SK-N-SH (cell line): ENCODE data around the gene FNDC3B. TPM values are rescaled to one million over a fixed set of nuclear protein-coding genes. Genes with fewer than 3 reads are reported as not detected.

Experiments used
- CTCF ChIA-PET: fragments of 300-600, 350-600 bp; formaldehyde crosslinking; extraction: SDS; loops from one replicate; lab custom pipeline; 2021; lab: Yijun Ruan, JAX
- POLR2A ChIA-PET: fragments of 350-600 bp; sonication (Branson Sonifier 250); formaldehyde crosslinking; extraction: SDS; loops from one replicate; lab custom pipeline; 2020; ENCODE audit warnings: antibody characterized with exemption, inconsistent platforms; lab: Yijun Ruan, JAX
- DNase-seq: peaks from one replicate; pipeline ENCODE4 v3.0.0; 2012
- H2AFZ ChIP-seq: fragments of 200-600 bp; sonication (generic); 2 replicates; pipeline ENCODE4 v1.8.1; 2016; ENCODE audit warnings: antibody characterized with exemption, mild to moderate bottlenecking, low read depth
- H3F3A ChIP-seq: fragments of 200-600 bp; sonication (generic); replicated peaks from 2 replicates; pipeline ENCODE3; 2016; ENCODE audit warnings: antibody characterized with exemption, mild to moderate bottlenecking; ENCODE audit not compliant: insufficient read depth
- H3K27ac ChIP-seq, 2 experiments: fragments of 200-500 bp in 1 of 2; fragments of 200-600 bp in 1 of 2; sonication (Bioruptor generic) in 1 of 2; sonication (generic), shearing (Covaris generic) in 1 of 2; 2 replicates each; pipeline versions ENCODE4 v1.5.1 to v1.6.1; 2014 to 2016; ENCODE audit warnings: low read depth in 2 of 2, inconsistent platforms in 1 of 2, low read length in 1 of 2, mild to moderate bottlenecking in 1 of 2, mixed read lengths in 1 of 2
- H3K27me3 ChIP-seq: fragments of 200-600 bp; sonication (generic), shearing (Covaris generic); 2 replicates; pipeline ENCODE4 v1.6.1; 2016; ENCODE audit warnings: mixed run types; ENCODE audit not compliant: insufficient read depth
- H3K36me3 ChIP-seq, 2 experiments: fragments of 200-500 bp in 1 of 2; fragments of 200-600 bp in 1 of 2; sonication (Bioruptor generic) in 1 of 2; sonication (generic) in 1 of 2; replicated peaks in 1 of 2; 2 replicates each; pipeline versions ENCODE3 to v1.5.1; 2014 to 2016; ENCODE audit warnings: low read length in 1 of 2, mild to moderate bottlenecking in 1 of 2; ENCODE audit not compliant: insufficient read depth in 2 of 2, control insufficient read depth in 1 of 2
- H3K4me1 ChIP-seq, 2 experiments: fragments of 200-500 bp in 1 of 2; fragments of 200-600 bp in 1 of 2; sonication (Bioruptor generic) in 1 of 2; sonication (generic), shearing (Covaris generic) in 1 of 2; 2 replicates each; pipeline versions ENCODE4 v1.5.1 to v1.6.1; 2014 to 2016; ENCODE audit warnings: low read depth in 1 of 2, low read length in 1 of 2, mixed run types in 1 of 2; ENCODE audit not compliant: insufficient read depth in 2 of 2, control insufficient read depth in 1 of 2
- H3K4me2 ChIP-seq: fragments of 200-600 bp; sonication (generic), shearing (Covaris generic); 2 replicates; pipeline ENCODE4 v1.6.1; 2017; ENCODE audit warnings: mixed run types
- H3K4me3 ChIP-seq, 2 experiments: fragments of 200-500 bp in 1 of 2; fragments of 200-600 bp in 1 of 2; sonication (Bioruptor generic) in 1 of 2; sonication (generic), shearing (Covaris generic) in 1 of 2; 2 replicates each; pipeline versions ENCODE4 v1.5.1 to v1.8.1; 2014 to 2016; ENCODE audit warnings: low read depth in 2 of 2, inconsistent platforms in 1 of 2, low read length in 1 of 2, mild to moderate bottlenecking in 1 of 2, mixed read lengths in 1 of 2, moderate library complexity in 1 of 2
- H3K79me2 ChIP-seq: fragments of 200-600 bp; sonication (generic); 2 replicates; pipeline ENCODE4 v1.8.1; 2017; ENCODE audit warnings: mild to moderate bottlenecking; ENCODE audit not compliant: insufficient read depth
- H3K9ac ChIP-seq: fragments of 200-600 bp; sonication (generic); 2 replicates; pipeline ENCODE4 v1.6.1; 2017; ENCODE audit warnings: mixed run types
- H3K9me2 ChIP-seq: fragments of 200-600 bp; sonication (generic); 2 replicates; pipeline ENCODE4 v1.6.1; 2017; ENCODE audit warnings: mixed run types
- H3K9me3 ChIP-seq: fragments of 200-600 bp; sonication (generic); 2 replicates; pipeline ENCODE4 v1.6.1; 2017; ENCODE audit warnings: mixed run types, mild to moderate bottlenecking, moderate library complexity
- H4K20me1 ChIP-seq: fragments of 200-600 bp; sonication (generic); 2 replicates; pipeline ENCODE4 v1.6.1; 2017; ENCODE audit warnings: mild to moderate bottlenecking, mixed run types; ENCODE audit not compliant: insufficient read depth
- CHD2 ChIP-seq: fragments of 150-350 bp; IDR thresholded peaks from 2 replicates; pipeline ENCODE4 v1.6.1; 2018; ENCODE audit warnings: low read length; ENCODE audit not compliant: partially characterized antibody
- CTCF ChIP-seq: fragments of 200-600 bp; sonication (generic); IDR thresholded peaks from 2 replicates; pipeline ENCODE4 v1.6.1; 2017; ENCODE audit warnings: antibody characterized with exemption, mild to moderate bottlenecking, moderate library complexity
- EP300 ChIP-seq, 2 experiments: IDR thresholded peaks; 2 replicates each; pipeline versions ENCODE4 v1.4.0 to v1.6.1; 2012; ENCODE audit warnings: borderline replicate concordance in 1 of 2, low read depth in 1 of 2, low read length in 1 of 2
- EZH2phosphoT487 ChIP-seq: fragments of 200-600 bp; sonication (generic); IDR thresholded peaks from 2 replicates; pipeline ENCODE4 v1.6.1; 2017; ENCODE audit warnings: low read depth, mixed run types, mild to moderate bottlenecking, antibody characterized with exemption, moderate library complexity, borderline replicate concordance
- FOSL2 ChIP-seq: IDR thresholded peaks from 2 replicates; pipeline ENCODE4 v1.4.0; 2012; ENCODE audit warnings: low read depth, mild to moderate bottlenecking, moderate library complexity, borderline replicate concordance
- FOXJ3 ChIP-seq: sonication (generic); formaldehyde crosslinking; IDR thresholded peaks from 2 replicates; pipeline ENCODE4 v1.5.1; 2020; ENCODE audit warnings: mild to moderate bottlenecking, missing genetic modification reagents
- FOXM1 ChIP-seq: IDR thresholded peaks from 2 replicates; pipeline ENCODE4 v1.4.0; 2012; ENCODE audit warnings: low read depth, mild to moderate bottlenecking
- GATA2 ChIP-seq: sonication (generic); formaldehyde crosslinking; IDR thresholded peaks from 2 replicates; pipeline ENCODE4 v1.5.0; 2020; ENCODE audit warnings: mild to moderate bottlenecking, missing genetic modification reagents
- IRF3 ChIP-seq: fragments of 150-350 bp; IDR thresholded peaks from 2 replicates; pipeline ENCODE4 v1.6.1; 2016; ENCODE audit warnings: mild to moderate bottlenecking, low read depth, low read length
- JUND ChIP-seq: IDR thresholded peaks from 2 replicates; pipeline ENCODE4 v1.4.0; 2012
- MXI1 ChIP-seq: IDR thresholded peaks from 2 replicates; pipeline ENCODE4 v1.6.1; 2012; ENCODE audit warnings: mild to moderate bottlenecking, low read depth, low read length, improper control_type of control experiment
- NRF1 ChIP-seq: IDR thresholded peaks from 2 replicates; pipeline ENCODE4 v1.6.1; 2012; ENCODE audit warnings: low read depth, mild to moderate bottlenecking, low read length
- POLR2AphosphoS5 ChIP-seq: IDR thresholded peaks from 2 replicates; pipeline ENCODE4 v1.6.1; 2012; ENCODE audit warnings: low read depth, low read length
- RAD21 ChIP-seq: IDR thresholded peaks from 2 replicates; pipeline ENCODE4 v1.6.1; 2012; ENCODE audit warnings: mild to moderate bottlenecking, low read length
- RCOR1 ChIP-seq: fragments of 150-350 bp; IDR thresholded peaks from 2 replicates; pipeline ENCODE4 v1.6.1; 2017; ENCODE audit warnings: antibody characterized with exemption, low read length
- RFX5 ChIP-seq: IDR thresholded peaks from 2 replicates; pipeline ENCODE4 v1.6.1; 2012; ENCODE audit warnings: mild to moderate bottlenecking, improper control_type of control experiment, low read length
- TAF1 ChIP-seq: IDR thresholded peaks from 2 replicates; pipeline ENCODE4 v1.6.1; 2012; ENCODE audit warnings: low read depth, mild to moderate bottlenecking, low read length, moderate library complexity, borderline replicate concordance
- TCF12 ChIP-seq: IDR thresholded peaks from 2 replicates; pipeline ENCODE4 v1.4.0; 2012
- TEAD4 ChIP-seq: IDR thresholded peaks from 2 replicates; pipeline ENCODE4 v1.4.0; 2012; ENCODE audit warnings: mild to moderate bottlenecking, borderline replicate concordance; ENCODE audit not compliant: insufficient read depth
- WGBS: methylation state at CpG from one replicate; pipeline ENCODE4 v1.1.6; 2017; ENCODE audit warnings: low lambda C conversion rate; 5-methylcytosine and 5-hydroxymethylcytosine counted together
- polyA plus RNA-seq, 3 experiments: library from polyadenylated mRNA; depleted of rRNA; stranded (reverse); fragments of >200 nt; gene quantifications; 2 replicates each; pipeline ENCODE4 v1.2.3, GENCODE V29; 2012
- TF ChIP-seq, protein P1 (sequence below): IDR thresholded peaks from 2 replicates; pipeline ENCODE4 v1.4.0; 2012; ENCODE audit warnings: low read depth, borderline replicate concordance

The FNDC3B gene
- polyA plus RNA-seq, 1 of the 3 experiments (the other 2 are of a cell fraction): 10.4 TPM

DNA sequence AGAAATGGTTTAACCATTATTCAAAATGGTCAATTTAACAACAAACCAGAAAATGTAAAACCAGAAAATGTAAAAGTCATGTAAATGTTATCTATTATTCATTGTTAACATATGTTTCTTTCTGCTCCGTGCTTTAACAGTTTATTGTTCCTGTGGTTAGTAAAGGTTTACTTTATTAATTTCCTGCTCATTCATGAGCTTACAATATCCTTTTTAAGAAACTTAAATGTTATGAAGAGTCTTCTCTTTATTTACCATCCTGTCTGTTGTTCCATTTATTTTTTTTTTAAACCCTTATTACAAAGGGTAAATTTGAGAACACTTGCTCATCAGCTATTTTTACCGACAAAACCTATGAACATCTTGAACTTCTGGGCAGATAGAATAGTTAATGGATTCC lies 260.8 kb downstream of the FNDC3B start:
- TF ChIP-seq FOXJ3 (no peak), RFX5 (no peak), IRF3 (no peak), TEAD4 (no peak), TCF12 (no peak), RCOR1 (no peak), JUND (no peak), TAF1 (no peak), FOXM1 (no peak), CTCF (no peak), GATA2 (CRISPR knock-in tag) (no peak), POLR2AphosphoS5 (no peak)
- TF ChIP-seq, protein P1, sequence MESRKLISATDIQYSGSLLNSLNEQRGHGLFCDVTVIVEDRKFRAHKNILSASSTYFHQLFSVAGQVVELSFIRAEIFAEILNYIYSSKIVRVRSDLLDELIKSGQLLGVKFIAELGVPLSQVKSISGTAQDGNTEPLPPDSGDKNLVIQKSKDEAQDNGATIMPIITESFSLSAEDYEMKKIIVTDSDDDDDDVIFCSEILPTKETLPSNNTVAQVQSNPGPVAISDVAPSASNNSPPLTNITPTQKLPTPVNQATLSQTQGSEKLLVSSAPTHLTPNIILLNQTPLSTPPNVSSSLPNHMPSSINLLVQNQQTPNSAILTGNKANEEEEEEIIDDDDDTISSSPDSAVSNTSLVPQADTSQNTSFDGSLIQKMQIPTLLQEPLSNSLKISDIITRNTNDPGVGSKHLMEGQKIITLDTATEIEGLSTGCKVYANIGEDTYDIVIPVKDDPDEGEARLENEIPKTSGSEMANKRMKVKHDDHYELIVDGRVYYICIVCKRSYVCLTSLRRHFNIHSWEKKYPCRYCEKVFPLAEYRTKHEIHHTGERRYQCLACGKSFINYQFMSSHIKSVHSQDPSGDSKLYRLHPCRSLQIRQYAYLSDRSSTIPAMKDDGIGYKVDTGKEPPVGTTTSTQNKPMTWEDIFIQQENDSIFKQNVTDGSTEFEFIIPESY: no peak
- Histone ChIP-seq H3K79me2 (peaks cover 22% of the 10 kb centered on the region; the same call in 1 of the 2 replicates), H3K4me1 (peaks cover 0 to 10% of the 10 kb centered on the region in 2 experiments; a peak in 2 of 4 replicates), H4K20me1 (no peaks in the 10 kb centered on the region), H3K9me2 (no peaks in the 10 kb centered on the region), H3F3A (no peaks in the 10 kb centered on the region), H2AFZ (no peak overlapping the region), H3K4me3 (no peak overlapping the region), H3K4me2 (no peak overlapping the region), H3K9ac (no peak overlapping the region), H3K27me3 (no peaks in the 10 kb centered on the region), H3K9me3 (no peaks in the 10 kb centered on the region), H3K36me3 (peaks cover 46 to 68% of the 10 kb centered on the region in 2 experiments), H3K27ac (no peak overlapping the region)
- 96% methylated on average over 2 of the region's 2 CpGs for WGBS
- POLR2A ChIA-PET: no interaction called here
- CTCF ChIA-PET: interaction anchor here (0.7 to 2.1 kb wide), 5 partner anchors 10 to 42 kb away, joined by 3 to 7 read pairs (median 3); no protein-coding TSS in a partner anchor
- DNase-seq: no peak

- H2AFZ ChIP-seq: no peak overlapping the region
- WGBS: 96% methylated on average over 5 of the region's 5 CpGs
- no peaks in the 10 kb centered on the region for H3F3A ChIP-seq
- H3K4me1 ChIP-seq: peaks cover 3 to 10% of the 10 kb centered on the region in 2 experiments; a peak in 3 of 4 replicates
- H3K79me2 ChIP-seq: peaks cover 16% of the 10 kb centered on the region; the same call in 1 of the 2 replicates
- no peak overlapping the region for H3K4me3 ChIP-seq
- no peaks in the 10 kb centered on the region for H3K9me2 ChIP-seq
- peaks cover 2% of the 10 kb centered on the region; the same call in 1 of the 2 replicates for H4K20me1 ChIP-seq
- H3K27me3 ChIP-seq: no peaks in the 10 kb centered on the region
- no peak overlapping the region for H3K9ac ChIP-seq
- POLR2A ChIA-PET: no interaction called here
- no peaks in the 10 kb centered on the region for H3K9me3 ChIP-seq
- no peak overlapping the region for H3K4me2 ChIP-seq
- no peak overlapping the region for H3K27ac ChIP-seq
- DNase-seq: no peak
- peaks cover 44 to 62% of the 10 kb centered on the region in 2 experiments for H3K36me3 ChIP-seq
- CTCF ChIA-PET: interaction anchor here (1.2 to 2.1 kb wide), 4 partner anchors 14 to 41 kb away, joined by 3 to 7 read pairs (median 5); no protein-coding TSS in a partner anchor
- no peak for TF ChIP-seq EZH2phosphoT487
- no peak for TF ChIP-seq FOXJ3
- no peak for TF ChIP-seq TCF12
- no peak for TF ChIP-seq TEAD4
- TF ChIP-seq POLR2AphosphoS5: no peak
- TF ChIP-seq CHD2: no peak
- no peak for TF ChIP-seq FOSL2
- TF ChIP-seq FOXM1: no peak
- TF ChIP-seq EP300 (IDR thresholded peaks at IDR 0.05; ENCODE audit: borderline replicate concordance in 1 of 2, low read depth in 1 of 2, low read length in 1 of 2): no peak
- TF ChIP-seq, protein P1: no peak
- no peak for TF ChIP-seq NRF1
- TF ChIP-seq MXI1: no peak
- no peak for TF ChIP-seq RAD21
Measured at GRCh38 chr3:172300862-172301261, 261.5 kb downstream of the FNDC3B start.
